GM23338 (cell line): ENCODE results near the gene TLE3.

Source experiments
- CREB1 ChIP-seq: fragments of 250-450 bp; sonication (Bioruptor Pico); IDR thresholded peaks from 2 replicates; pipeline ENCODE4 v1.5.0; 2020; ENCODE audit warnings: low read depth, mild to moderate bottlenecking, moderate library complexity
- EZH2 ChIP-seq: fragments of 200-600 bp; sonication (generic); IDR thresholded peaks from one replicate; pipeline ENCODE4 v1.8.0; 2017; ENCODE audit warnings: antibody characterized with exemption, mild to moderate bottlenecking, low read depth; ENCODE audit not compliant: unreplicated experiment
- EZH2phosphoT487 ChIP-seq: fragments of 200-600 bp; sonication (generic); IDR thresholded peaks from one replicate; pipeline ENCODE4 v1.8.1; 2018; ENCODE audit warnings: antibody characterized with exemption; ENCODE audit not compliant: unreplicated experiment
- NANOG ChIP-seq: IDR thresholded peaks from 2 replicates; pipeline ENCODE4 v1.6.1; 2016; ENCODE audit warnings: antibody characterized with exemption, borderline replicate concordance
- POLR2AphosphoS5 ChIP-seq: IDR thresholded peaks from 2 replicates; pipeline ENCODE4 v1.6.1; 2016; ENCODE audit warnings: antibody characterized with exemption, low read depth
- STAT1 ChIP-seq: IDR thresholded peaks from one replicate; pipeline ENCODE4 v1.6.1; 2016; ENCODE audit warnings: antibody characterized with exemption; ENCODE audit not compliant: unreplicated experiment
- TF ChIP-seq, protein P1 (sequence below), 2 experiments: fragments of 200-600 bp in 1 of 2; sonication (generic) in 1 of 2; conservative IDR thresholded peaks; 2 replicates each; pipeline versions ENCODE4 v1.5.1 to v1.6.1; 2016 to 2017; ENCODE audit warnings: antibody characterized with exemption in 2 of 2, low read depth in 2 of 2, mild to moderate bottlenecking in 2 of 2, moderate library complexity in 1 of 2

DNA sequence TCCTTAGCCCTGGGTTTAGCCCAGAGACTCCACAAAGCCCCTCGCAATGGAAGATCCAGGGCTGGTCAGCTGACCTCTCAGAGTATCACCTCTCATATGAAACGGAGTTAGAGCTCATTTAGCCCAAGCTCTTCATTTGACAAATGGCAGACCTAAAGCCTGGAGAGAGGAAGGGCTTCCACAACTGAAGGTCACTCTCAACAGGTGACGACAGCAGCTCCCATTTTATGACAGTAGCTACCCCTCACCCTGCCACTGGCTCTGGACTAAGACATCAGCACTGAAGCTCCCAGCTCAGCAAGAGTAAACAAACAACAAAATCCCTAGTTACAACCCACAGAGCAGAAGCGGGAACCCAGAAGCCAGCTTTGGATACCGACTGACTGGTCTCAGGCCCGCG, 33.7 kb downstream of the TLE3 start:
- TF ChIP-seq CREB1 (CRISPR knock-in tag): no peak
- TF ChIP-seq EZH2: no peak
- TF ChIP-seq, protein P1, sequence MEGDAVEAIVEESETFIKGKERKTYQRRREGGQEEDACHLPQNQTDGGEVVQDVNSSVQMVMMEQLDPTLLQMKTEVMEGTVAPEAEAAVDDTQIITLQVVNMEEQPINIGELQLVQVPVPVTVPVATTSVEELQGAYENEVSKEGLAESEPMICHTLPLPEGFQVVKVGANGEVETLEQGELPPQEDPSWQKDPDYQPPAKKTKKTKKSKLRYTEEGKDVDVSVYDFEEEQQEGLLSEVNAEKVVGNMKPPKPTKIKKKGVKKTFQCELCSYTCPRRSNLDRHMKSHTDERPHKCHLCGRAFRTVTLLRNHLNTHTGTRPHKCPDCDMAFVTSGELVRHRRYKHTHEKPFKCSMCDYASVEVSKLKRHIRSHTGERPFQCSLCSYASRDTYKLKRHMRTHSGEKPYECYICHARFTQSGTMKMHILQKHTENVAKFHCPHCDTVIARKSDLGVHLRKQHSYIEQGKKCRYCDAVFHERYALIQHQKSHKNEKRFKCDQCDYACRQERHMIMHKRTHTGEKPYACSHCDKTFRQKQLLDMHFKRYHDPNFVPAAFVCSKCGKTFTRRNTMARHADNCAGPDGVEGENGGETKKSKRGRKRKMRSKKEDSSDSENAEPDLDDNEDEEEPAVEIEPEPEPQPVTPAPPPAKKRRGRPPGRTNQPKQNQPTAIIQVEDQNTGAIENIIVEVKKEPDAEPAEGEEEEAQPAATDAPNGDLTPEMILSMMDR (conservative IDR thresholded peaks at IDR 0.05; ENCODE audit: low read depth in 2 of 2): no peak
- no peak for TF ChIP-seq POLR2AphosphoS5
- no peak for TF ChIP-seq EZH2phosphoT487
- no peak for TF ChIP-seq NANOG
- no peak for TF ChIP-seq STAT1
